Urinary bladder (tissue), 2 donors: ENCODE results near the gene AK8. TPM values are rescaled to one million over a fixed set of nuclear protein-coding genes. Genes with fewer than 3 reads are reported as not detected.

Experiments used
- polyA plus RNA-seq: library from polyadenylated mRNA; stranded (reverse); fragments of 200-250 nt; gene quantifications from one replicate; pipeline ENCODE4 v1.2.3, GENCODE V29; 2013
- total RNA-seq: library from RNA; depleted of rRNA; stranded (reverse); fragments of >200 nt; gene quantifications from one replicate; pipeline ENCODE4 v1.2.3, GENCODE V29; 2014
- donor health status: healthy.

Gene AK8
- total and polyA plus RNA-seq, 2 donors: 1.0 to 1.1 TPM

Other genes with a start within 250 kb of the AK8 start
- 11.9 TPM for gene DDX31, start 208.3 kb downstream of the AK8 start, total RNA-seq
- gene DDX31, start 208.3 kb downstream of the AK8 start, polyA plus RNA-seq: 6.7 TPM
- 18.2 TPM for gene GTF3C4, start 207.8 kb downstream of the AK8 start, total RNA-seq
- 7.3 TPM for gene GTF3C4, start 207.8 kb downstream of the AK8 start, polyA plus RNA-seq
- gene SPACA9, start 614 bp upstream of the AK8 start, total RNA-seq: 2.5 TPM
- 6.6 TPM for gene SPACA9, start 614 bp upstream of the AK8 start, polyA plus RNA-seq
- gene TSC1, start 66.3 kb upstream of the AK8 start, total RNA-seq: 65.8 TPM
- gene TSC1, start 66.3 kb upstream of the AK8 start, polyA plus RNA-seq: 12.1 TPM
- 0.26 TPM for gene GFI1B, start 100.4 kb upstream of the AK8 start, total RNA-seq
- 0.04 TPM for gene GFI1B, start 100.4 kb upstream of the AK8 start, polyA plus RNA-seq
- 23.2 TPM for gene GTF3C5, start 152.7 kb upstream of the AK8 start, total RNA-seq
- gene GTF3C5, start 152.7 kb upstream of the AK8 start, polyA plus RNA-seq: 50.3 TPM
- 0.95 TPM for gene CEL, start 183.7 kb upstream of the AK8 start, total RNA-seq
- gene CEL, start 183.7 kb upstream of the AK8 start, polyA plus RNA-seq: 1.4 TPM
- gene RALGDS, start 243.0 kb upstream of the AK8 start, total RNA-seq: 32.0 TPM
- 53.9 TPM for gene RALGDS, start 243.0 kb upstream of the AK8 start, polyA plus RNA-seq